GM19438 (cell line): ENCODE measurements around the gene ARHGAP22.

Experiments used
- ATAC-seq: cut with Tn5 transposase; IDR thresholded peaks from one replicate; pipeline ENCODE4 v1.9.1; 2021; ENCODE audit warnings: low read depth; ENCODE audit not compliant: unreplicated experiment

ARHGAP22 gene

GRCh38 chr10:48406658-48407057 is 198.2 kb downstream of the ARHGAP22 start:
- no peak for ATAC-seq

GRCh38 chr10:48406204-48406603 is 198.7 kb downstream of the ARHGAP22 start:
- ATAC-seq, result no peak

- no peak for ATAC-seq
These were observed 200.2 kb downstream of the ARHGAP22 start for GRCh38 chr10:48404646-48405045.

- ATAC-seq, result no peak
These were observed 204.0 kb downstream of the ARHGAP22 start for GRCh38 chr10:48400850-48401220.

GRCh38 chr10:48400129-48400849 is 204.6 kb downstream of the ARHGAP22 start:
- ATAC-seq, result no peak

GRCh38 chr10:48399551-48399950 is 205.3 kb downstream of the ARHGAP22 start:
- no peak for ATAC-seq

GRCh38 chr10:48399056-48399541 is 205.8 kb downstream of the ARHGAP22 start:
- no peak for ATAC-seq

- no peak for ATAC-seq
These were observed 206.6 kb downstream of the ARHGAP22 start for GRCh38 chr10:48398261-48398660.
